ENCODE data around the gene MDC1. TPM values are rescaled to one million over a fixed set of nuclear protein-coding genes. Genes with fewer than 3 reads are reported as not detected.

Gene MDC1
- total RNA-seq, 1 experiment from 2014 or later, result 77.6 TPM

DNA sequence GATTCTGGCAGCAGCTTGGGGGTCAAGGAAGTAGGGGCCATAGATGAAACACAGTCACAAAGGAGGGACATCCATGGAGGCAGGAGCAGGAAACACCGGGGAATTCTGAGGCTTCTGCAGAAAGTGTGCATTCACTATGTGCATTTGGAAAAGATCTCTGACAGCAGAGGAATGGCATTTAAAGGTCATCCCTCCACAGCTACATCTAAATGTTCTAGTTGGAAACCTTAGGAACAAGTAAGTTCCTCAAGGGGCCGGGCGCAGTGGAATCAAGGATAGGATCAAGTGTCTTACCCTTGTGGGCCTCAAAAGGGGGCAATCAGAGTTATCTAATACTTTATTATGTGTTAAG lies 61.4 kb downstream of the MDC1 start:
- Histone ChIP-seq H2BK5ac (ENCODE audit: insufficient read length, low read length) (no peak overlapping the region), H2BK120ac (ENCODE audit: low read depth, low read length, poor library complexity, severe bottlenecking) (no peak overlapping the region), H2AFZ (ENCODE audit: low read length) (no peak overlapping the region), H2BK20ac (ENCODE audit: low read depth, low read length, poor library complexity, severe bottlenecking) (no peak overlapping the region), H3K4me1 (ENCODE audit: insufficient read depth, low read length) (no peaks in the 10 kb centered on the region), H3K27ac (ENCODE audit: insufficient read length, low read depth, low read length) (no peak overlapping the region), H3K79me1 (ENCODE audit: insufficient read depth, low read depth, low read length, poor library complexity, severe bottlenecking) (no peaks in the 10 kb centered on the region), H3K23ac (ENCODE audit: insufficient read length, low read depth, low read length) (no peak overlapping the region), H3K9ac (ENCODE audit: extremely low read depth, insufficient read length, low read length) (no peak overlapping the region), H3K14ac (ENCODE audit: insufficient read depth, low read length) (no peak overlapping the region), H2BK15ac (ENCODE audit: low read depth, low read length) (no peak overlapping the region), H2AK5ac (ENCODE audit: insufficient read length, low read length) (no peak overlapping the region), H4K20me1 (ENCODE audit: control insufficient read depth, insufficient read depth, insufficient read length) (no peaks in the 10 kb centered on the region), H3K56ac (ENCODE audit: insufficient read length, low read depth, low read length) (no peak overlapping the region), H3K27me3 (ENCODE audit: insufficient read depth, low read length) (no peaks in the 10 kb centered on the region), H2BK12ac (ENCODE audit: insufficient read length, low read depth, low read length) (no peak overlapping the region), H3K23me2 (ENCODE audit: insufficient read length, low read depth, low read length, poor library complexity, severe bottlenecking) (no peaks in the 10 kb centered on the region), H3K4ac (ENCODE audit: low read depth, low read length) (no peak overlapping the region), H3K4me2 (ENCODE audit: insufficient read depth, insufficient read length, low read length) (no peak overlapping the region), H3K9me3 (ENCODE audit: control insufficient read depth, low read depth, low read length) (no peaks in the 10 kb centered on the region), H3K79me2 (ENCODE audit: insufficient read depth, low read length) (no peaks in the 10 kb centered on the region), H4K5ac (ENCODE audit: insufficient read length, low read depth, low read length) (no peak overlapping the region), H3T11ph (ENCODE audit: low read length) (no peak overlapping the region), H4K91ac (ENCODE audit: insufficient read length, low read depth, low read length) (no peak overlapping the region), H4K8ac (replicated peaks; ENCODE audit: insufficient read length, low read depth, low read length) (no peak overlapping the region), H3K18ac (ENCODE audit: insufficient read length, low read depth, low read length) (no peak overlapping the region)
- H3K4me1 Mint-ChIP-seq, result no peaks in the 10 kb centered on the region
- no peak for TF ChIP-seq CTCF (conservative IDR thresholded peaks at IDR 0.05)
- WGBS (ENCODE audit: extremely low coverage, insufficient read length, low lambda C conversion rate), result no CpG with 5 or more reads among the region's 3 CpGs
- peaks cover 30 to 91% (median 72%) of the 10 kb centered on the region in 3 experiments; a peak in 6 of 7 replicates for H3K36me3 Mint-ChIP-seq (ENCODE audit: insufficient read depth in 1 of 3, low read depth in 3 of 3)
- H3K27me3 Mint-ChIP-seq (ENCODE audit: low read depth), result no peaks in the 10 kb centered on the region
- no peak overlapping the region for H3K4me3 Mint-ChIP-seq
- H3K27ac Mint-ChIP-seq, result no peak overlapping the region
- no peaks in the 10 kb centered on the region for H3K9me3 Mint-ChIP-seq
- DNase-seq, result no peak

Measured in H9 (cell line).